Measurements from ENCODE around the gene TM9SF2. TPM values are rescaled to one million over a fixed set of nuclear protein-coding genes. Genes with fewer than 3 reads are reported as not detected.

The TM9SF2 gene
- total and polyA plus RNA-seq, 9 of the 15 experiments (the other 6 are each of a cell fraction or from before 2014, with no cell fraction given) = 23.3 to 83.2 (median 55.1) TPM

- CTCF ChIA-PET (ENCODE audit: low intra/inter-chr PET ratio) = no interaction called here
These were observed 88.3 kb downstream of the TM9SF2 start for GRCh38 chr13:99589575-99589974.

DNA sequence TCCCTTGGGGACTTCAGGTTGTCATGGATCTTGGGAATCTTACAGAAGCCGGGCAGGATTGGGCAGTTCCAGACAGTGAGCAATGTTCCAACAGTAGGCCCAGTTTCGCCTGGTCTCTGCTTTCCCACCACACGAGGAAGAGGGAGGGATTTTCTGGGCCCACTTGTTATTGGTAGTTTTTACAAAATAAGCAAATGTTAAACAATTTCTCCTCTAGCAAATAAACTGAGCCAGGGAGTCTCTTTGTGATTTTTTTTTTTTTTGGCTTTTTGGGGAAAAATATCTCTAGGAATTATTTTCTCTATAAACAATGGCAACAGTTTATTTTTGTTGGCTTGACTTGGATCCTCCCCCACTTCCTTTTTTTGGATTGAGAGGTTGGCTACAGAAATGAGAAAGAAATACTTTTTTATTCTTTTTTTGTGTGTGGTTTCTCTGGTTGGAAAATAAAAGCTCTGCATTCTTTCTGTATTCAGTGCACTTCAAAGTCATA lies 89.3 kb downstream of the TM9SF2 start:
- H2AFZ ChIP-seq (ENCODE audit: low read depth, low read length) = no peak overlapping the region
- intact Hi-C loops (cut with micrococcal nuclease) (no loop called here), in situ Hi-C loops (cut with MboI) (no loop called here)
- no peak for FAIRE-seq
- peak; percentile 64; the same call in 1 of the 2 replicates for TF ChIP-seq SPI1 (IDR thresholded peaks at IDR 0.05; ENCODE audit: borderline replicate concordance, low read depth, low read length)
- no peak for TF ChIP-seq SRSF1 (IDR thresholded peaks at IDR 0.05; ENCODE audit: low read depth, low read length)
- TF ChIP-seq NFRKB (IDR thresholded peaks at IDR 0.05; ENCODE audit: low read depth) = no peak
- no peaks in the 10 kb centered on the region; a peak in 1 of 5 replicates for H3K4me1 ChIP-seq (replicated peaks in 1 of 2; ENCODE audit: control insufficient read depth in 2 of 2, insufficient read depth in 2 of 2, low read length in 2 of 2)
- no TSS peak for BruUV-seq (replicated peaks)
- no peaks in the 10 kb centered on the region for H4K20me1 ChIP-seq (replicated peaks; ENCODE audit: control insufficient read depth, insufficient read depth, low read length)
- no peaks in the 10 kb centered on the region for H3K36me3 ChIP-seq (ENCODE audit: control insufficient read depth, insufficient read depth, low read length)
- ATAC-seq = no peak
- ChIA-PET CTCF (ENCODE audit: low intra/inter-chr PET ratio) (no interaction called here), POLR2A (no interaction called here)
- H3K9me1 ChIP-seq (ENCODE audit: control insufficient read depth, insufficient read depth, low read length) = no peaks in the 10 kb centered on the region
- H3K27me3 ChIP-seq (ENCODE audit: control insufficient read depth in 2 of 2, insufficient read depth in 2 of 2, low read length in 2 of 2) = no peaks in the 10 kb centered on the region; a peak in 1 of 5 replicates
- H3K4me2 ChIP-seq (ENCODE audit: insufficient read depth, low read length) = no peak overlapping the region
- H3K79me2 ChIP-seq (ENCODE audit: control insufficient read depth, insufficient read depth, low read length) = no peaks in the 10 kb centered on the region
- no peak for DNase-seq (ENCODE audit: extremely low read depth in 1 of 4, low spot score in 3 of 4)
- WGBS (ENCODE audit: insufficient coverage, low coverage, missing lambda C conversion rate) = 20% methylated on average over 3 of the region's 3 CpGs
- H3K9ac ChIP-seq (ENCODE audit: insufficient read depth in 1 of 2, low read depth in 2 of 2, low read length in 2 of 2) = no peak overlapping the region
- no peaks in the 10 kb centered on the region for H3K9me3 ChIP-seq (replicated peaks; ENCODE audit: control insufficient read depth, insufficient read depth, low read depth, low read length)
- H3K4me3 ChIP-seq = no peak overlapping the region
- H3K27ac ChIP-seq (ENCODE audit: extremely low read depth, low read depth, low read length) = no peak overlapping the region

More at GRCh38 chr13:99589575-99589974, 88.3 kb downstream of the TM9SF2 start:
- Histone ChIP-seq H4K20me1 (replicated peaks; ENCODE audit: control insufficient read depth, insufficient read depth, low read length) (no peaks in the 10 kb centered on the region), H3K36me3 (ENCODE audit: control insufficient read depth, insufficient read depth, low read length) (no peaks in the 10 kb centered on the region), H3K27me3 (ENCODE audit: control insufficient read depth in 2 of 2, insufficient read depth in 2 of 2, low read length in 2 of 2) (0 out of 5 replicates have a peak, but pooled peaks cover 0 to 2% of the 10 kb centered on the region in 2 experiments), H3K4me3 (no peak overlapping the region), H2AFZ (ENCODE audit: low read depth, low read length) (no peak overlapping the region), H3K79me2 (ENCODE audit: control insufficient read depth, insufficient read depth, low read length) (no peaks in the 10 kb centered on the region), H3K4me2 (ENCODE audit: insufficient read depth, low read length) (no peak overlapping the region), H3K9me3 (replicated peaks; ENCODE audit: control insufficient read depth, insufficient read depth, low read depth, low read length) (no peaks in the 10 kb centered on the region), H3K27ac (ENCODE audit: extremely low read depth, low read depth, low read length) (no peak overlapping the region), H3K9me1 (ENCODE audit: control insufficient read depth, insufficient read depth, low read length) (no peaks in the 10 kb centered on the region), H3K9ac (ENCODE audit: insufficient read depth in 1 of 2, low read depth in 2 of 2, low read length in 2 of 2) (no peak overlapping the region), H3K4me1 (replicated peaks in 1 of 2; ENCODE audit: control insufficient read depth in 2 of 2, insufficient read depth in 2 of 2, low read length in 2 of 2) (no peaks in the 10 kb centered on the region; a peak in 1 of 5 replicates)
- ATAC-seq = no peak
- TF ChIP-seq ATF7 (IDR thresholded peaks at IDR 0.05) (no peak), RBM15 (IDR thresholded peaks at IDR 0.05; ENCODE audit: insufficient read depth, low read length) (no peak)
- intact Hi-C loops (cut with micrococcal nuclease) = no loop called here
- no TSS peak for BruUV-seq (replicated peaks)
- no peak for DNase-seq (ENCODE audit: extremely low read depth in 1 of 4, low spot score in 3 of 4)
- in situ Hi-C loops (cut with MboI) = no loop called here
- FAIRE-seq = no peak
- WGBS (ENCODE audit: insufficient coverage, low coverage, missing lambda C conversion rate) = 25% methylated on average over 5 of the region's 6 CpGs
- POLR2A ChIA-PET = no interaction called here
